Endothelial cell of umbilical vein (primary cell): ENCODE measurements around the gene KRTAP19-4.

Experiments
- POLR2AphosphoS5 ChIP-seq: IDR thresholded peaks from 2 replicates; pipeline ENCODE4 v1.6.1; 2012; ENCODE audit warnings: low read depth, mild to moderate bottlenecking, control low read depth, low read length, moderate library complexity; ENCODE audit not compliant: insufficient read depth
- TF ChIP-seq, protein P1 (sequence below), 2 donors: IDR thresholded peaks; 1 replicate in 1 of 2; 2 replicates in 1 of 2; pipeline ENCODE4 v1.5.1; 2011; ENCODE audit warnings: low read length in 2 of 2, mild to moderate bottlenecking in 2 of 2, moderate library complexity in 2 of 2, control low read depth in 1 of 2, inconsistent platforms in 1 of 2, low read depth in 1 of 2; ENCODE audit not compliant: insufficient read depth in 1 of 2; ENCODE audit errors: extremely low read depth in 1 of 2

GRCh38 chr21:30463713-30464112, 33.3 kb downstream of the KRTAP19-4 start:
- TF ChIP-seq POLR2AphosphoS5, result no peak
- TF ChIP-seq, protein P1, sequence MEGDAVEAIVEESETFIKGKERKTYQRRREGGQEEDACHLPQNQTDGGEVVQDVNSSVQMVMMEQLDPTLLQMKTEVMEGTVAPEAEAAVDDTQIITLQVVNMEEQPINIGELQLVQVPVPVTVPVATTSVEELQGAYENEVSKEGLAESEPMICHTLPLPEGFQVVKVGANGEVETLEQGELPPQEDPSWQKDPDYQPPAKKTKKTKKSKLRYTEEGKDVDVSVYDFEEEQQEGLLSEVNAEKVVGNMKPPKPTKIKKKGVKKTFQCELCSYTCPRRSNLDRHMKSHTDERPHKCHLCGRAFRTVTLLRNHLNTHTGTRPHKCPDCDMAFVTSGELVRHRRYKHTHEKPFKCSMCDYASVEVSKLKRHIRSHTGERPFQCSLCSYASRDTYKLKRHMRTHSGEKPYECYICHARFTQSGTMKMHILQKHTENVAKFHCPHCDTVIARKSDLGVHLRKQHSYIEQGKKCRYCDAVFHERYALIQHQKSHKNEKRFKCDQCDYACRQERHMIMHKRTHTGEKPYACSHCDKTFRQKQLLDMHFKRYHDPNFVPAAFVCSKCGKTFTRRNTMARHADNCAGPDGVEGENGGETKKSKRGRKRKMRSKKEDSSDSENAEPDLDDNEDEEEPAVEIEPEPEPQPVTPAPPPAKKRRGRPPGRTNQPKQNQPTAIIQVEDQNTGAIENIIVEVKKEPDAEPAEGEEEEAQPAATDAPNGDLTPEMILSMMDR (IDR thresholded peaks at IDR 0.05; ENCODE audit: extremely low read depth in 1 of 2, insufficient read depth in 1 of 2, low read depth in 1 of 2, low read length in 2 of 2), result peak in 1 of 2 donors; percentile 7
